Thyroid gland (tissue), 4 donors: ENCODE results near the gene EXOC4.

Experiments
- POLR2A ChIP-seq, 2 donors: fragments of 450-650 bp; IDR thresholded peaks; one replicate each; pipeline ENCODE4 v1.6.1; 2017; ENCODE audit warnings: antibody characterized with exemption in 2 of 2, mild to moderate bottlenecking in 2 of 2, moderate library complexity in 1 of 2
- TF ChIP-seq, protein P1 (sequence below), 6 experiments: fragments of 200-600 bp in 3 of 6; fragments of 450-650 bp in 3 of 6; sonication (generic) in 3 of 6; IDR thresholded peaks; one replicate each; pipeline ENCODE4 v1.5.1; 2016 to 2019; ENCODE audit warnings: antibody characterized with exemption in 6 of 6, mild to moderate bottlenecking in 2 of 6, inconsistent platforms in 1 of 6, moderate library complexity in 1 of 6

DNA sequence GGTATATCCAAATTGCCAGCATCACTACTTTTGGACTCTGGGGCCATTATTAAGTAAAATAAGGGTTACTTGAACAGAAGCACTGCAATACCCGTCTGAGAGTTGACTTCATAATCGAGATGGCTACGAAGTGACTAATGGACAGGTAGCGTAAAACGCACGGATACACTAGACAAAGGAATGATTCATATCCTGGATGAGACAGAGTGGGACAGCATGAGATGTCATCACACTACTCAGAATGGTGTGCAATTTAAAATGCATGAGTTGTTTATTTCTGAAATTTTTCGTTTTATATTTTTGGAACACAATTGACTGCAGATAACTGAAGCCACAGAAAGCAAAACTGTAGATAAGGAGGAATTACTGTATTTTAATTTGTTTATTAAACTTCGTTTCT, 452.7 kb downstream of the EXOC4 start:
- TF ChIP-seq, protein P1, sequence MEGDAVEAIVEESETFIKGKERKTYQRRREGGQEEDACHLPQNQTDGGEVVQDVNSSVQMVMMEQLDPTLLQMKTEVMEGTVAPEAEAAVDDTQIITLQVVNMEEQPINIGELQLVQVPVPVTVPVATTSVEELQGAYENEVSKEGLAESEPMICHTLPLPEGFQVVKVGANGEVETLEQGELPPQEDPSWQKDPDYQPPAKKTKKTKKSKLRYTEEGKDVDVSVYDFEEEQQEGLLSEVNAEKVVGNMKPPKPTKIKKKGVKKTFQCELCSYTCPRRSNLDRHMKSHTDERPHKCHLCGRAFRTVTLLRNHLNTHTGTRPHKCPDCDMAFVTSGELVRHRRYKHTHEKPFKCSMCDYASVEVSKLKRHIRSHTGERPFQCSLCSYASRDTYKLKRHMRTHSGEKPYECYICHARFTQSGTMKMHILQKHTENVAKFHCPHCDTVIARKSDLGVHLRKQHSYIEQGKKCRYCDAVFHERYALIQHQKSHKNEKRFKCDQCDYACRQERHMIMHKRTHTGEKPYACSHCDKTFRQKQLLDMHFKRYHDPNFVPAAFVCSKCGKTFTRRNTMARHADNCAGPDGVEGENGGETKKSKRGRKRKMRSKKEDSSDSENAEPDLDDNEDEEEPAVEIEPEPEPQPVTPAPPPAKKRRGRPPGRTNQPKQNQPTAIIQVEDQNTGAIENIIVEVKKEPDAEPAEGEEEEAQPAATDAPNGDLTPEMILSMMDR (IDR thresholded peaks at IDR 0.05), result no peak
- TF ChIP-seq POLR2A (IDR thresholded peaks at IDR 0.05), result no peak
